GM12878 (cell line): ENCODE data around the gene PLEKHA6. TPM values are rescaled to one million over a fixed set of nuclear protein-coding genes. Genes with fewer than 3 reads are reported as not detected.

ENCODE experiments used
- ATAC-seq: fragments of 200-7000 bp; cut with Tn5 transposase; 3 replicates; pipeline ENCODE4 v1.9.1; 2020; ENCODE audit warnings: mild to moderate bottlenecking, moderate library complexity
- BruUV-seq: library from RNA; stranded (reverse); fragments of 400-500 nt; replicated peaks from 2 replicates; lab custom pipeline; 2021; lab: Mats Ljungman, UMichigan
- CTCF ChIA-PET: fragments of 300-600 bp; sonication (Branson Sonifier 250); formaldehyde crosslinking; extraction: SDS; loops from one replicate; lab custom pipeline; 2021; ENCODE audit warnings: inconsistent platforms; lab: Yijun Ruan, JAX
- POLR2A ChIA-PET: fragments of 350-600 bp; formaldehyde crosslinking; extraction: SDS; loops from one replicate; lab custom pipeline; 2021; ENCODE audit warnings: inconsistent platforms; lab: Charles Lee
- RAD21 ChIA-PET: fragments of 300-600 bp; sonication (Branson Sonifier 250); formaldehyde crosslinking; loops from one replicate; lab custom pipeline; 2023; ENCODE audit warnings: antibody characterized with exemption; ENCODE audit not compliant: unreplicated experiment; lab: Charles Lee
- SMC1A ChIA-PET: fragments of 300-600 bp; sonication (Branson Sonifier 250); formaldehyde crosslinking; loops from one replicate; lab custom pipeline; 2023; ENCODE audit not compliant: unreplicated experiment, uncharacterized antibody; lab: Charles Lee
- DNase-seq: peaks from one replicate; pipeline ENCODE4 v3.0.0-alpha.2; 2011; ENCODE audit warnings: low read depth, low spot score
- FAIRE-seq: peaks from 3 replicates; lab custom pipeline; 2011; peaks lifted over from hg19 to GRCh38; lab: Jason Lieb, UNC
- H2AFZ ChIP-seq: 2 replicates; pipeline ENCODE4 v1.6.0; 2011; ENCODE audit warnings: low read depth, low read length, control low read depth; ENCODE audit not compliant: control insufficient read depth
- H3K27ac ChIP-seq: 2 replicates; pipeline ENCODE4 v1.5.1; 2011; ENCODE audit warnings: control low read depth; ENCODE audit not compliant: control insufficient read depth, insufficient read depth
- H3K27me3 ChIP-seq, 2 experiments: replicated peaks in 1 of 2; 2 replicates each; pipeline versions ENCODE4 v1.6.0 to v1.6.1; 2011; ENCODE audit warnings: low read length in 1 of 2; ENCODE audit not compliant: control insufficient read depth in 2 of 2, insufficient read depth in 2 of 2
- H3K36me3 ChIP-seq, 2 experiments: 2 replicates each; pipeline ENCODE4 v1.5.1; 2011; ENCODE audit warnings: low read length in 1 of 2; ENCODE audit not compliant: control insufficient read depth in 2 of 2, insufficient read depth in 2 of 2
- H3K4me1 ChIP-seq: 2 replicates; pipeline ENCODE4 v1.6.1; 2011; ENCODE audit warnings: mild to moderate bottlenecking, low read length, moderate library complexity, mixed read lengths; ENCODE audit not compliant: control insufficient read depth, insufficient read depth
- H3K4me2 ChIP-seq: 2 replicates; pipeline ENCODE4 v1.6.0; 2011; ENCODE audit warnings: control low read depth; ENCODE audit not compliant: control insufficient read depth, insufficient read depth
- H3K4me3 ChIP-seq: fragments of 200-600 bp; sonication (generic); 2 replicates; pipeline ENCODE4 v1.5.1; 2016
- H3K79me2 ChIP-seq: 2 replicates; pipeline ENCODE4 v1.6.0; 2011; ENCODE audit warnings: low read length; ENCODE audit not compliant: control insufficient read depth, insufficient read depth
- H3K9ac ChIP-seq: 2 replicates; pipeline ENCODE4 v1.8.0; 2011; ENCODE audit warnings: low read length, control low read depth, mixed read lengths; ENCODE audit not compliant: control insufficient read depth, insufficient read depth
- H3K9me3 ChIP-seq: replicated peaks from 3 replicates; pipeline ENCODE4 v1.5.1; 2011; ENCODE audit warnings: mild to moderate bottlenecking, low read length; ENCODE audit not compliant: control insufficient read depth, insufficient read depth
- H4K20me1 ChIP-seq: 2 replicates; pipeline ENCODE4 v1.6.0; 2011; ENCODE audit not compliant: control insufficient read depth, insufficient read depth
- ATF2 ChIP-seq: IDR thresholded peaks from 2 replicates; pipeline ENCODE4 v1.6.1; 2012; ENCODE audit warnings: low read length, inconsistent platforms
- BCL11A ChIP-seq: IDR thresholded peaks from 2 replicates; pipeline ENCODE4 v1.6.1; 2011; ENCODE audit warnings: low read depth, low read length
- CHD1 ChIP-seq: IDR thresholded peaks from 2 replicates; pipeline ENCODE4 v1.6.1; 2012; ENCODE audit warnings: low read depth, low read length, improper control_type of control experiment
- EED ChIP-seq: sonication (generic); IDR thresholded peaks from 2 replicates; pipeline ENCODE4 v1.6.1; 2016; ENCODE audit warnings: antibody characterized with exemption, low read depth
- EGR1 ChIP-seq, 2 experiments: IDR thresholded peaks; 1 replicate in 1 of 2; 2 replicates in 1 of 2; pipeline ENCODE4 v1.6.1; 2011 to 2012; ENCODE audit warnings: low read depth in 2 of 2, low read length in 2 of 2, borderline replicate concordance in 1 of 2, mild to moderate bottlenecking in 1 of 2, moderate library complexity in 1 of 2
- HDAC6 ChIP-seq: fragments of 200-600 bp; sonication (generic); IDR thresholded peaks from one replicate; pipeline ENCODE4 v1.8.0; 2017; ENCODE audit warnings: antibody characterized with exemption; ENCODE audit not compliant: unreplicated experiment
- IKZF2 ChIP-seq, 2 experiments: fragments of 450-650 bp; IDR thresholded peaks; 2 replicates each; pipeline ENCODE4 v1.6.1; 2017; ENCODE audit warnings: mild to moderate bottlenecking in 2 of 2, moderate library complexity in 2 of 2
- KLF5 ChIP-seq: fragments of 450-650 bp; IDR thresholded peaks from 2 replicates; pipeline ENCODE4 v1.6.1; 2014; ENCODE audit warnings: mild to moderate bottlenecking; ENCODE audit not compliant: partially characterized antibody
- MAX ChIP-seq: IDR thresholded peaks from 2 replicates; pipeline ENCODE4 v1.6.1; 2012; ENCODE audit warnings: low read depth, low read length, improper control_type of control experiment
- MEF2A ChIP-seq: IDR thresholded peaks from 2 replicates; pipeline ENCODE4 v1.6.1; 2011; ENCODE audit warnings: low read depth, mild to moderate bottlenecking, low read length, moderate library complexity; ENCODE audit not compliant: insufficient read depth
- PAX8 ChIP-seq: fragments of 450-650 bp; IDR thresholded peaks from 2 replicates; pipeline ENCODE4 v1.6.1; 2017; ENCODE audit warnings: mild to moderate bottlenecking, moderate library complexity
- SPI1 ChIP-seq: IDR thresholded peaks from 2 replicates; pipeline ENCODE4 v1.6.1; 2011; ENCODE audit warnings: low read depth, mild to moderate bottlenecking, low read length, moderate library complexity, borderline replicate concordance; ENCODE audit not compliant: insufficient read depth
- TAF1 ChIP-seq: IDR thresholded peaks from 2 replicates; pipeline ENCODE4 v1.6.1; 2011; ENCODE audit warnings: mild to moderate bottlenecking, low read depth, low read length, borderline replicate concordance
- WRNIP1 ChIP-seq: IDR thresholded peaks from 2 replicates; pipeline ENCODE4 v1.6.1; 2011; ENCODE audit warnings: low read depth, low read length, improper control_type of control experiment, borderline replicate concordance
- ZNF24 ChIP-seq: fragments of 450-650 bp; IDR thresholded peaks from 2 replicates; pipeline ENCODE4 v1.6.1; 2017; ENCODE audit warnings: antibody characterized with exemption, mild to moderate bottlenecking
- WGBS: methylation state at CpG from one replicate; pipeline ENCODE4 v1.1.6; 2016; ENCODE audit warnings: low lambda C conversion rate; ENCODE audit not compliant: insufficient replicate concordance, insufficient coverage; ENCODE audit errors: missing lambda C conversion rate; 5-methylcytosine and 5-hydroxymethylcytosine counted together
- in situ Hi-C: fragments of 300-500 bp; cut with MboI; formaldehyde crosslinking; loops from 9 replicates; pipeline ENCODE4 v1.14.3; 2018; ENCODE audit warnings: mixed read lengths
- intact Hi-C: fragments of 100-400 bp; cut with micrococcal nuclease; formaldehyde crosslinking; loops from one replicate; pipeline ENCODE4 v1.14.2; 2022; ENCODE audit not compliant: unreplicated experiment
- polyA plus RNA-seq, 11 experiments: library from polyadenylated mRNA; depleted of rRNA in 4 of 11; unstranded in 6 of 11; stranded (reverse) in 5 of 11; fragments of >200 nt; fragmentation: Nextera tagmentation in 4 of 11; fragmentation: Illumina TruSeq in 1 of 11; extraction: Ambion mirVana in 4 of 11; extraction: Trizol in 1 of 11; gene quantifications; 1 replicate in 1 of 11; 2 replicates in 10 of 11; pipeline versions ENCODE4 v1.2.1 to v1.2.3, GENCODE V29; 2011 to 2016; ENCODE audit warnings: inconsistent platforms in 2 of 11, missing spikeins in 2 of 11, low read depth in 1 of 11
- total RNA-seq, 4 experiments: library from RNA; depleted of rRNA in 3 of 4; stranded (reverse); fragments of >200 nt in 3 of 4; fragmentation: Illumina TruSeq in 1 of 4; extraction: Trizol in 1 of 4; gene quantifications; 2 replicates each; pipeline versions ENCODE4 v1.2.1 to v1.2.3, GENCODE V29; 2013 to 2021
- TF ChIP-seq, protein P1 (sequence below): fragments of 450-650 bp; IDR thresholded peaks from 2 replicates; pipeline ENCODE4 v1.6.1; 2017; ENCODE audit warnings: mild to moderate bottlenecking
- TF ChIP-seq, protein P2 (sequence below): fragments of 450-650 bp; IDR thresholded peaks from 2 replicates; pipeline ENCODE4 v1.6.1; 2016; ENCODE audit warnings: mild to moderate bottlenecking

Gene PLEKHA6
- total and polyA plus RNA-seq, 10 of the 15 experiments (the other 5 are each of a cell fraction or from before 2014, with no cell fraction given): 0.04 to 0.81 (median 0.19) TPM; not detected in 4

DNA sequence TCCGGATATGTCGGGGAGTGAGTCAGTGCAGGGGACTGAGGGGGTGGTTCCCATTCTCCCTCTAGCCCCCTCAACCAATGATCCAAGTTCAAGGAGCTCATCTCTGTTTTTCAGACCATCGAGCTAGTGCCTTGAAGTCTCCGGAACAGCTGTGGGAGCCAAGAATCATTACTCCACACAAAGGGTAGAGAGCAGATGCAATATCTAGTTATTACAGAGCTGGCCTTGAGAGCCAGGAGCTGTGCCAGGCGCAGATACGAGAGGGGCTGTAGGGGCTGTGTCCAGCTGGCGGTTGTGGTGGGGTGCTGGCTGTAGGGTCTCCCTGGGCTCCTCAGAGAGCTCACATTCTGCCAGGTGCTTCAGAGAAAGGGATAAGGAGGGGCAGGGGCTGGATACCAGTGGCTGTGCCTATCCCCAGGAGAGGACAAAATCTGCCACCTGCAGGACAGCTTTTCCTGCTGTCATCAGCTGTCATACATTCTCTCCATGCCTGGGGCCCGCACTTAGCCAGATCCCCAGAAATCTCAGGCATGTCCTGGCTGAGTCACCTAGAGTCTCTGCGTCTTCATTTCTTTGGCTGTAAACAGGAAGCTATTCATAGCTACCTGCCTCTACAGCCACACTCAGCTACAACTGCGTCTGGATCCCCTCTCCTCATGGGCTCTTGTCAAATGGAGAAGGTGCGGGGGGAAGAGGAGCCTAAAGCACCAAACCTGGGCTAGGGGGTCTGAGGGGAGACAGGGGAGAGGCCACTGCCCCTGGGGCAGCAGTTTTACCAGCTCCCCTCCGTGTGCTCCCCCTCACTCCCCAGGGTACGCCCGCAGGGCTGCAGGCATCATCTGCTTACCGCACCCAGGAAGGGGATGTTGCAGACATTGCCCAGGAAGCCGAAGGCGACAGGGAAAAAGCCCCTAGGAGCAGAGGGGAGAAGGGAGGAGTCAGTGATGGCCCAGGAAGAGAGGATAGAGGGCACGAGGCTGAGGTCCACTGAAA lies 161.1 kb downstream of the PLEKHA6 start:
- Histone ChIP-seq H3K79me2 (no peaks in the 10 kb centered on the region), H2AFZ (no peak overlapping the region), H3K4me2 (no peak overlapping the region), H4K20me1 (no peaks in the 10 kb centered on the region), H3K9ac (no peak overlapping the region), H3K4me1 (no peaks in the 10 kb centered on the region), H3K27ac (no peak overlapping the region), H3K9me3 (no peaks in the 10 kb centered on the region), H3K36me3 (no peaks in the 10 kb centered on the region), H3K27me3 (peaks cover 0 to 2% of the 10 kb centered on the region in 2 experiments; a peak in 2 of 4 replicates), H3K4me3 (no peak overlapping the region)
- no peak for ATAC-seq
- ChIA-PET SMC1A (interaction anchor here (0.9 to 1.7 kb wide), 5 partner anchors 12 to 164 kb away, joined by 3 to 7 read pairs (median 3); no protein-coding TSS in a partner anchor), POLR2A (no interaction called here), RAD21 (interaction anchor here (0.5 kb wide), 1 partner anchor 454 kb away, joined by 4 read pairs; no protein-coding TSS in a partner anchor), CTCF (interaction anchor here (0.6 to 1.7 kb wide), 6 partner anchors 9 to 200 kb away, joined by 3 to 6 read pairs (median 3); no protein-coding TSS in a partner anchor)
- TF ChIP-seq SPI1: no peak
- TF ChIP-seq BCL11A: no peak
- TF ChIP-seq EED: no peak
- TF ChIP-seq EGR1 (IDR thresholded peaks at IDR 0.05; ENCODE audit: borderline replicate concordance in 1 of 2, low read depth in 2 of 2, low read length in 2 of 2): no peak
- TF ChIP-seq MEF2A: no peak
- no peak for TF ChIP-seq WRNIP1
- TF ChIP-seq IKZF2 (IDR thresholded peaks at IDR 0.05): no peak
- TF ChIP-seq, protein P1, sequence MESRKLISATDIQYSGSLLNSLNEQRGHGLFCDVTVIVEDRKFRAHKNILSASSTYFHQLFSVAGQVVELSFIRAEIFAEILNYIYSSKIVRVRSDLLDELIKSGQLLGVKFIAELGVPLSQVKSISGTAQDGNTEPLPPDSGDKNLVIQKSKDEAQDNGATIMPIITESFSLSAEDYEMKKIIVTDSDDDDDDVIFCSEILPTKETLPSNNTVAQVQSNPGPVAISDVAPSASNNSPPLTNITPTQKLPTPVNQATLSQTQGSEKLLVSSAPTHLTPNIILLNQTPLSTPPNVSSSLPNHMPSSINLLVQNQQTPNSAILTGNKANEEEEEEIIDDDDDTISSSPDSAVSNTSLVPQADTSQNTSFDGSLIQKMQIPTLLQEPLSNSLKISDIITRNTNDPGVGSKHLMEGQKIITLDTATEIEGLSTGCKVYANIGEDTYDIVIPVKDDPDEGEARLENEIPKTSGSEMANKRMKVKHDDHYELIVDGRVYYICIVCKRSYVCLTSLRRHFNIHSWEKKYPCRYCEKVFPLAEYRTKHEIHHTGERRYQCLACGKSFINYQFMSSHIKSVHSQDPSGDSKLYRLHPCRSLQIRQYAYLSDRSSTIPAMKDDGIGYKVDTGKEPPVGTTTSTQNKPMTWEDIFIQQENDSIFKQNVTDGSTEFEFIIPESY: no peak
- TF ChIP-seq, protein P2, sequence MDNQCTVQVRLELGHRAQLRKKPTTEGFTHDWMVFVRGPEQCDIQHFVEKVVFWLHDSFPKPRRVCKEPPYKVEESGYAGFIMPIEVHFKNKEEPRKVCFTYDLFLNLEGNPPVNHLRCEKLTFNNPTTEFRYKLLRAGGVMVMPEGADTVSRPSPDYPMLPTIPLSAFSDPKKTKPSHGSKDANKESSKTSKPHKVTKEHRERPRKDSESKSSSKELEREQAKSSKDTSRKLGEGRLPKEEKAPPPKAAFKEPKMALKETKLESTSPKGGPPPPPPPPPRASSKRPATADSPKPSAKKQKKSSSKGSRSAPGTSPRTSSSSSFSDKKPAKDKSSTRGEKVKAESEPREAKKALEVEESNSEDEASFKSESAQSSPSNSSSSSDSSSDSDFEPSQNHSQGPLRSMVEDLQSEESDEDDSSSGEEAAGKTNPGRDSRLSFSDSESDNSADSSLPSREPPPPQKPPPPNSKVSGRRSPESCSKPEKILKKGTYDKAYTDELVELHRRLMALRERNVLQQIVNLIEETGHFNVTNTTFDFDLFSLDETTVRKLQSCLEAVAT: no peak
- no peak for TF ChIP-seq HDAC6
- TF ChIP-seq ZNF24: no peak
- no peak for TF ChIP-seq MAX
- TF ChIP-seq KLF5: no peak
- TF ChIP-seq PAX8: no peak
- TF ChIP-seq ATF2: no peak
- no peak for TF ChIP-seq CHD1
- TF ChIP-seq TAF1: no peak
- DNase-seq: no peak
- no TSS peak for BruUV-seq
- WGBS: 31% methylated on average over 17 of the region's 18 CpGs
- in situ Hi-C loops (no loop called here), intact Hi-C loops (no loop called here)
- no peak for FAIRE-seq
